ENCODE data around the gene HOXA4.

GRCh38 chr7:27156916-27157701 is 26.6 kb upstream of the HOXA4 start:
- TF ChIP-seq CTCF (IDR thresholded peaks at IDR 0.05) = no peak
- no peak for TF ChIP-seq POLR2AphosphoS5 (IDR thresholded peaks at IDR 0.05)
- no peak for TF ChIP-seq POLR2A (IDR thresholded peaks at IDR 0.05)
